NCI-H2196 (cell line): ENCODE measurements around the gene PROB1.
"Not testable (repeated sequence)": the region's sequence is repeated elsewhere in the genome, so short reads cannot be mapped to it uniquely, and the experiment has no call there.

Experiments
- DNase-seq: peaks from one replicate; lab custom pipeline; 2025; ENCODE audit not compliant: unreplicated experiment; lab: John Stamatoyannopoulos, UW

PROB1 gene

GRCh38 chr5:139414581-139415130, 19.8 kb upstream of the PROB1 start:
- no peak for DNase-seq

GRCh38 chr5:139413963-139414362, 19.1 kb upstream of the PROB1 start:
- no peak for DNase-seq

GRCh38 chr5:139413153-139413552, 18.2 kb upstream of the PROB1 start:
- no peak for DNase-seq

GRCh38 chr5:139410993-139411828, 16.3 kb upstream of the PROB1 start:
- DNase-seq: no peak

- no peak for DNase-seq
These were observed 15.5 kb upstream of the PROB1 start for GRCh38 chr5:139410121-139410992.

- not testable (repeated sequence) for DNase-seq
These were observed 14.2 kb upstream of the PROB1 start for GRCh38 chr5:139409116-139409515.

GRCh38 chr5:139408191-139408590, 13.3 kb upstream of the PROB1 start:
- DNase-seq: no peak

GRCh38 chr5:139407517-139407916, 12.6 kb upstream of the PROB1 start:
- no peak for DNase-seq

GRCh38 chr5:139406963-139407362, 12.1 kb upstream of the PROB1 start:
- no peak for DNase-seq

- DNase-seq: no peak
These were observed 9.6 kb upstream of the PROB1 start for GRCh38 chr5:139404484-139404840.

GRCh38 chr5:139403787-139404483, 9.0 kb upstream of the PROB1 start, which contains the start of gene SPATA24:
Gene SPATA24 (minus strand): TSS chr5:139404089. CDS start chr5:139404060, 29 bp downstream.
- DNase-seq: peak; percentile 98

GRCh38 chr5:139403418-139403786, 8.5 kb upstream of the PROB1 start:
- DNase-seq: no peak

GRCh38 chr5:139402561-139403158, 7.8 kb upstream of the PROB1 start:
- no peak for DNase-seq

GRCh38 chr5:139401546-139401945, 6.6 kb upstream of the PROB1 start:
- no peak for DNase-seq

- DNase-seq: no peak
These were observed 4.7 kb upstream of the PROB1 start for GRCh38 chr5:139399501-139400121.

- DNase-seq: no peak
These were observed 3.0 kb upstream of the PROB1 start for GRCh38 chr5:139397921-139398320.

- DNase-seq: no peak
These were observed 1.8 kb upstream of the PROB1 start for GRCh38 chr5:139396691-139397090.

- DNase-seq: no peak
These were observed 1.1 kb upstream of the PROB1 start for GRCh38 chr5:139395844-139396640.

- DNase-seq: no peak
These were observed 716 bp downstream of the PROB1 start for GRCh38 chr5:139394123-139394653.
